BLaER1 treated with 17β-estradiol and CSF1 and Interleukin-3, amounts not matched to agents 10 nM and 100 nM (cell line): Measurements from ENCODE around the gene ART3.
A peak's percentile ranks its signal among the peaks of the same experiment; 100 is the strongest.
"Not testable (repeated sequence)": the region's sequence is repeated elsewhere in the genome, so short reads cannot be mapped to it uniquely, and the experiment has no call there.

Source experiments
- H3K27ac ChIP-seq, 11 experiments: shearing (Covaris generic); formaldehyde crosslinking; 2 replicates each; pipeline ENCODE4 v1.8.1; 2022
- H3K27me3 ChIP-seq, 11 experiments: shearing (Covaris generic); formaldehyde crosslinking; 2 replicates each; pipeline ENCODE4 v1.8.1; 2022
- H3K36me3 ChIP-seq, 11 experiments: shearing (Covaris generic); formaldehyde crosslinking; 2 replicates each; pipeline ENCODE4 v1.8.1; 2022
- H3K4me1 ChIP-seq, 10 experiments: shearing (Covaris generic); formaldehyde crosslinking; 2 replicates each; pipeline ENCODE4 v1.8.1; 2022
- H3K4me2 ChIP-seq, 11 experiments: shearing (Covaris generic); formaldehyde crosslinking; 2 replicates each; pipeline ENCODE4 v1.8.1; 2022
- H3K4me3 ChIP-seq, 10 experiments: shearing (Covaris generic); formaldehyde crosslinking; 2 replicates each; pipeline ENCODE4 v1.8.1; 2022
- H3K9ac ChIP-seq, 11 experiments: shearing (Covaris generic); formaldehyde crosslinking; 2 replicates each; pipeline ENCODE4 v1.8.1; 2022
- H3K9me3 ChIP-seq, 11 experiments: shearing (Covaris generic); formaldehyde crosslinking; replicated peaks in 1 of 11; 2 replicates each; pipeline ENCODE4 v1.8.1; 2022
- H4K20me1 ChIP-seq, 11 experiments: shearing (Covaris generic); formaldehyde crosslinking; 2 replicates each; pipeline ENCODE4 v1.8.1; 2022
- Cebpa-rat ChIP-seq, 11 experiments: shearing (Covaris generic); IDR thresholded peaks; 2 replicates each; pipeline ENCODE4 v1.8.1; 2022

The ART3 gene

DNA sequence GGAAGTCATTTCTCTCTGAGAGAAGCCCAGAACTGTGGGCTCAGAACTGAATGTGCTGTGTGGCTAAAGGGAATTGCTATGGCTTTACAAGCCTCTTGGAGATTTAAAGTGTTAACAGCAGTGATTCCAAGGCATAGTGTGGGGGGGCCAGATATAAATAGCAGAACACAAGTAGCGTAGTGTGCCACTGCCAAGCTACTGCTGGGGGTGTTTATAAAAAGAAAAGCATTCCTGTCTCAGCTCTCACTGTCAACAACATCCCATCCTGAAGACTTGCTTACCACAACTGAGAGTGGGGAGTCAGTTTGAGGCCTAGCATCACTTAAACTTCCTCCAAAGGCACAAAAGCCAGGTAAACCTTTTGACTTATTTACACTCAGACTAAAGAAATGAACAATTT lies at the start of gene ART3:
TSS of gene ART3 (plus strand) at position 242 of the 400 bp plus-strand sequence. CDS start 1,181 bp downstream, outside the sequence.
- Histone ChIP-seq H3K27me3 (no peaks in the 10 kb centered on the region), H3K27ac (no peak within 1 kb of the TSS), H3K4me2 (no peak within 1 kb of the TSS), H3K9me3 (no peaks in the 10 kb centered on the region), H3K4me1 (no peaks in the 10 kb centered on the region), H3K4me3 (no peak within 1 kb of the TSS), H4K20me1 (no peaks in the 10 kb centered on the region), H3K36me3 (no peaks in the 10 kb centered on the region), H3K9ac (no peak within 1 kb of the TSS)
- no peak for TF ChIP-seq Cebpa-rat (IDR thresholded peaks at IDR 0.05)

GRCh38 chr4:76028350-76028765 lies 46.2 kb upstream of the ART3 start:
- Histone ChIP-seq H3K4me2 (peak overlapping the region; percentile 43 to 89 (median 62)), H4K20me1 (no peaks in the 10 kb centered on the region)
- no peak for TF ChIP-seq Cebpa-rat (IDR thresholded peaks at IDR 0.05)

GRCh38 chr4:76029300-76029699 lies 45.2 kb upstream of the ART3 start:
- Histone ChIP-seq H3K9ac (no peak overlapping the region), H4K20me1 (no peaks in the 10 kb centered on the region), H3K27me3 (no peaks in the 10 kb centered on the region), H3K9me3 (no peaks in the 10 kb centered on the region), H3K4me1 (peaks cover 6 to 26% (median 8%) of the 10 kb centered on the region in 10 experiments; a peak in 19 of 20 replicates), H3K36me3 (no peaks in the 10 kb centered on the region), H3K4me2 (peak overlapping the region in 3 of 11 experiments; percentile 73 to 89 (median 84); a peak in 5 of 22 replicates), H3K4me3 (no peak overlapping the region), H3K27ac (no peak overlapping the region)
- TF ChIP-seq Cebpa-rat (IDR thresholded peaks at IDR 0.05): no peak

More at GRCh38 chr4:76028350-76028765, 46.2 kb upstream of the ART3 start:
- Histone ChIP-seq H3K27ac (peak overlapping the region in 9 of 11 experiments; percentile 12 to 74 (median 37); a peak in 11 of 22 replicates), H3K4me1 (peaks cover 6 to 34% (median 9%) of the 10 kb centered on the region in 10 experiments; a peak in 19 of 20 replicates), H3K36me3 (no peaks in the 10 kb centered on the region), H3K4me3 (0 out of 20 replicates have a peak overlapping the region, but pooled peaks of 1 of the 10 experiments have one; percentile 20), H3K27me3 (no peaks in the 10 kb centered on the region), H3K9ac (peak overlapping the region in 7 of 11 experiments; percentile 34 to 60 (median 43); a peak in 10 of 22 replicates), H3K9me3 (no peaks in the 10 kb centered on the region)

GRCh38 chr4:76035141-76035540 lies 39.4 kb upstream of the ART3 start:
- no peak overlapping the region for H3K9ac ChIP-seq
- H3K36me3 ChIP-seq: no peaks in the 10 kb centered on the region
- no peaks in the 10 kb centered on the region for H3K9me3 ChIP-seq
- H3K27ac ChIP-seq: peak overlapping the region in 8 of 11 experiments; percentile 22 to 66 (median 44); a peak in 12 of 22 replicates
- peaks cover 0 to 21% (median 11%) of the 10 kb centered on the region in 10 experiments; a peak in 13 of 20 replicates for H3K4me1 ChIP-seq
- no peaks in the 10 kb centered on the region for H3K27me3 ChIP-seq
- no peaks in the 10 kb centered on the region for H4K20me1 ChIP-seq
- H3K4me3 ChIP-seq: no peak overlapping the region
- H3K4me2 ChIP-seq: peak overlapping the region in 8 of 11 experiments; percentile 2 to 51 (median 21); a peak in 11 of 22 replicates
- peak in 5 of 11 experiments; percentile 25 to 67 (median 34); a peak in 6 of 22 replicates for TF ChIP-seq Cebpa-rat (IDR thresholded peaks at IDR 0.05)

DNA sequence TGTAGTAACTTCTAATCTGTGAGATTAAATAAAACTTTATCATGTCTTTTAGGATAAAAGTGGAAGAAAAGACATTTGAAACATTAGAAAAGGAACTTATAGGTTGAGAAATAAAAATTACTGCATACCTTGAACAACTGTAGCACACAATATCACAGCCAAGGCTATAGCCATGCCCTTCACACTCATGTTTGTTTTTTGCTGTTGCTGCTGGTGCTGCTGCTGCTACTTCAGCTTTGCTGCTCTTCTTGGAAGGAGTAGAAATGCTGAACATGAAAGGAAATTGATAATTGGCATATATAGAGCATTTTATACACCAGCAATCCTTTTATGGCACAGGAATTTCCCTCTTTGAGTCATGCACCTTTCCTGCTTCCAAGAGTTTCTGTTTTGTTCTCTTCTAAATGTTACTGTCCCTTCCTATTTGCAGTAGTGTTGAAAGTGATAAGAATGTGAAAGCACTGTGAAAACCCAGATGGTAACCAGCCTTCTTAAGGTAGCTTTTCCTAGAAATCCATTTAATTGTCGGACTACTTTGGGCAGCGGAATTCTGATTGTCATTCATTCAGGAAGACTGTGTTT lies 38.6 kb upstream of the ART3 start, which contains the start of gene CXCL11:
TSS of gene CXCL11 (minus strand) at position 272 of the 582 bp plus-strand sequence. CDS start at position 189, 83 bp downstream.
- Histone ChIP-seq H3K4me2 (peak within 1 kb of the TSS in 8 of 11 experiments; percentile 2 to 51 (median 21); a peak in 12 of 22 replicates), H4K20me1 (no peaks in the 10 kb centered on the region), H3K4me3 (no peak within 1 kb of the TSS), H3K9me3 (no peaks in the 10 kb centered on the region), H3K9ac (no peak within 1 kb of the TSS), H3K36me3 (no peaks in the 10 kb centered on the region), H3K27me3 (no peaks in the 10 kb centered on the region), H3K4me1 (peaks cover 0 to 21% (median 11%) of the 10 kb centered on the region in 10 experiments; a peak in 13 of 20 replicates), H3K27ac (peak within 1 kb of the TSS in 8 of 11 experiments; percentile 22 to 66 (median 44); a peak in 13 of 22 replicates)
- no peak for TF ChIP-seq Cebpa-rat (IDR thresholded peaks at IDR 0.05)

DNA sequence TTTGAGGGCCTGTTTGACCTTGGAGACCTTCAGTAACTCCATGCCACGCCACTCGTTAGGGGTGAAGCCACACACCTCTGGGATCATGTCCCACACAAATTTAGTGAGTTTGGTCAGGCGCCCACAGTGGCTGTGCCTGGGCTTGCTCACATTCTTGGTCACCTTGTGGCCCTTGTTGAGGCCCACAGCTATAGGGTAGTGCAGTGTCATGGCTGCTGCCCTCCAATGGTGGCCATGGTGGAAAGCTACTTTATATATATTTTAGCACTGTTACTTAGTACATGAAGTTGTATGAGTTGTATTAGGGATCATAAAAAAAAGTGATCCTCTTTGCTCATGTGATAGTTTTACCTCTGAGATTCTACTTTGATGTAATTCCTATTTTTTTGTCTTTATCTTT lies 37.7 kb upstream of the ART3 start:
- H3K4me1 ChIP-seq: peaks cover 0 to 21% (median 11%) of the 10 kb centered on the region in 10 experiments; a peak in 13 of 20 replicates
- no peak overlapping the region for H3K4me3 ChIP-seq
- H3K36me3 ChIP-seq: no peaks in the 10 kb centered on the region
- no peaks in the 10 kb centered on the region for H4K20me1 ChIP-seq
- no peak for TF ChIP-seq Cebpa-rat (IDR thresholded peaks at IDR 0.05)
- H3K4me2 ChIP-seq: no peak overlapping the region
- no peaks in the 10 kb centered on the region for H3K27me3 ChIP-seq
- peak overlapping the region in 1 of 11 experiments; percentile 14; a peak in 2 of 22 replicates for H3K27ac ChIP-seq
- no peaks in the 10 kb centered on the region for H3K9me3 ChIP-seq
- no peak overlapping the region for H3K9ac ChIP-seq

DNA sequence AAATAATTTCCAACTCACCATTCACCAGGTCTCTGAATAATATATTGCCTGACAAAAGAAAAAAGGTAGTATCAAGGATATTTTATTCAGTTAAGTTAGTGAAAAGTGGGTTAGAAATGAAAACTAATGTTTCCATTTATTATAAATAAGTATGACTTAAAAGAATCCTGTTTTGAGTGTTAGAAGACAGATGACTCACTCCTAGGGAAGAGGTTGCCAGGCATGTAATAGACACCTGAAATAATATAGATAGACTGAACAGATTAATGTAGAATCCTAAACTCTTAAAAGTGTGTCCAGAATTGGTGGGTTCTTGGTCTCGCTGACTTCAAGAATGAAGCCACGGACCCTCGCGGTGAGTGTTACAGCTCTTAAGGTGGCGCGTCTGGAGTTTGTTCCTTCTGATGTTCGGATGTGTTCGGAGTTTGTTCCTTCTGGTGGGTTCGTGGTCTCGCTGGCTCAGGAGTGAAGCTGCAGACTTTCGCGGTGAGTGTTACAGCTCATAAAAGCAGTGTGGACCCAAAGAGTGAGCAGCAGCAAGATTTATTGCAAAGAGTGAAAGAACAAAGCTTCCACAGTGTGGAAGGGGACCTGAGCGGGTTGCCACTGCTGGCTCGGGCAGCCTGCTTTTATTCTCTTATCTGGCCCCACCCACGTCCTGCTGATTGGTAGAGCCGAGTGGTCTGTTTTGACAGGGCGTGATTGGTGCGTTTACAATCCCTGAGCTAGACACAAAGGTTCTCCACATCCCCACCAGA lies 32.1 kb upstream of the ART3 start:
- H3K4me3 ChIP-seq, H3K4me2 ChIP-seq, H4K20me1 ChIP-seq, H3K9ac ChIP-seq, H3K27ac ChIP-seq, H3K27me3 ChIP-seq, H3K36me3 ChIP-seq, H3K4me1 ChIP-seq: not testable (repeated sequence)
- H3K9me3 ChIP-seq: peaks cover 0 to 13% (median 6%) of the 10 kb centered on the region in 11 experiments; a peak in 13 of 22 replicates

DNA sequence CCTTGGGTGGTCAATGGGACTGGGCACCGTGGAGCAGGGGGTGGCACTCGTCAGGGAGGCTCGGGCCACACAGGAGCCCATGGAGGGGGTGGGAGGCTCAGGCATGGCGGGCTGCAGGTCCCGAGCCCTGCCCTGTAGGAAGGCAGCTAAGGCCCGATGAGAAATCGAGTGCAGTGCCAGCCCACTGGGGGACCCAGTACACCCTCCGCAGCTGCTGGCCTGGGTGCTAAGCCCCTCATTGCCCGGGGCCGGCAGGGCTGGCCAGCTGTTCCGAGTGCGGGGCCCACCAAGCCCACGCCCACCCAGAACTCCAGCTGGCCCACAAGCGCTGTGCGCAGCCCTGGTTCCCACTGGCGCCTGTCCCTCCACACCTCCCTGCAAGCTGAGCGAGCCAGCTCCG lies 31.2 kb upstream of the ART3 start:
- H4K20me1 ChIP-seq, H3K9ac ChIP-seq, H3K27ac ChIP-seq, H3K4me2 ChIP-seq, H3K36me3 ChIP-seq, H3K4me1 ChIP-seq, H3K27me3 ChIP-seq, H3K4me3 ChIP-seq: not testable (repeated sequence)
- peaks cover 0 to 13% (median 6%) of the 10 kb centered on the region in 11 experiments; a peak in 13 of 22 replicates for H3K9me3 ChIP-seq

DNA sequence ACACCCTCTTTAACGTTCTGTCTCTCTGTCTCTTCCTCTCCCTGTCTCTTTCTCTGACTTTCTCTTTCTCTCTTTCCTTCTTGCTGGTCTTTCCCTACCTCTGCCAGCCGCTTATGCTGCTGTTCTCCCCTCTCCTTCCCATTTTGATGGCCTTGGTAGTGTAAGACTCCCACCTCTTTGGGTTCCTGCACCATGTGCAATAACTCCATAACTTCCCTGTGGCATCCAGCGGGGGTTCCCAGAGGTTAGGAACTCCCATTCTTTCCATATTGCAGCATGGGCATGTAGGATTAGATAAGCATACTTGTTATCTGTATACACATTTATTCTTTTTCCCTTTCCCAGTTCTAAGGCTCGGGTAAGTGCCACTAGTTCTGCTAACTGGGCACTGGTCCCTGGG lies 29.8 kb upstream of the ART3 start:
- not testable (repeated sequence) for H3K4me1 ChIP-seq, H3K9ac ChIP-seq, H3K27me3 ChIP-seq, H3K4me2 ChIP-seq, H3K36me3 ChIP-seq, H4K20me1 ChIP-seq, H3K4me3 ChIP-seq, H3K27ac ChIP-seq
- H3K9me3 ChIP-seq: peaks cover 0 to 13% (median 6%) of the 10 kb centered on the region in 11 experiments; a peak in 13 of 22 replicates

- not testable (repeated sequence) for H3K4me3 ChIP-seq, H3K27ac ChIP-seq, H3K9ac ChIP-seq, H3K4me2 ChIP-seq, H3K9me3 ChIP-seq, H3K36me3 ChIP-seq, H3K27me3 ChIP-seq, H3K4me1 ChIP-seq, H4K20me1 ChIP-seq
Measured at GRCh38 chr4:76049860-76050416, 24.6 kb upstream of the ART3 start.

DNA sequence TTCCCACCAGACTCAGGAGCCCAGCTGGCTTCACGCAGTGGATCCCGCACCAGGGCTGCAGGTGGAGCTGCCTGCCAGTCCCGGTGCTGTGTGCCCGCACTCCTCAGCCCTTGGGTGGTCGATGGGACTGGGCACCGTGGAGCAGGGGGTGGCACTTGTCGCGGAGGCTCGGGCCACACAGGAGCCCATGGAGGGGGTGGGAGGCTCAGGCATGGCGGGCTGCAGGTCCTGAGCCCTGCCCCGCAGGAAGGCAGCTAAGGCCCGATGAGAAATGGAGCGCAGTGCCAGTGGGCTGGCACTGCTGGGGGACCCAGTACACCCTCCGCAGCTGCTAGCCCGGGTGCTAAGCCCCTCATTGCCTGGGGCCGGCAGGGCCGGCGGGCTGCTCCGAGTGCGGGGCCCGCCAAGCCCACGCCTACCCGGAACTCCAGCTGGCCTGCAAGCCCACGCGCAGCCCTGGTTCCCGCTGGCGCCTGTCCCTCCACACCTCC lies 23.9 kb upstream of the ART3 start:
- not testable (repeated sequence) for H3K9me3 ChIP-seq, H3K4me3 ChIP-seq, H3K36me3 ChIP-seq, H3K9ac ChIP-seq, H3K27ac ChIP-seq, H3K4me2 ChIP-seq, H3K27me3 ChIP-seq, H4K20me1 ChIP-seq
- peaks cover 0 to 12% (median 8%) of the 10 kb centered on the region in 10 experiments; a peak in 11 of 20 replicates for H3K4me1 ChIP-seq
